ENCODE measurements around the gene UTP14A.

UTP14A gene

GRCh38 chrX:129953881-129954280 lies 47.9 kb downstream of the UTP14A start:
- no peak for DNase-seq

- DNase-seq: no peak
Observed at GRCh38 chrX:129954804-129955203, 48.8 kb downstream of the UTP14A start.

GRCh38 chrX:129955682-129956081 lies 49.7 kb downstream of the UTP14A start:
- DNase-seq: no peak

- DNase-seq: no peak
Observed at GRCh38 chrX:129956145-129956544, 50.2 kb downstream of the UTP14A start.

- no peak for DNase-seq
Observed at GRCh38 chrX:129956765-129957164, 50.8 kb downstream of the UTP14A start.

- peak; percentile 66 for DNase-seq
Observed at GRCh38 chrX:129957241-129958082, 51.5 kb downstream of the UTP14A start.

GRCh38 chrX:129958083-129958465 lies 52.1 kb downstream of the UTP14A start:
- DNase-seq: no peak

GRCh38 chrX:129958814-129959492 lies 53.0 kb downstream of the UTP14A start:
- no peak for DNase-seq

GRCh38 chrX:129959493-129959832 lies 53.5 kb downstream of the UTP14A start:
- no peak for DNase-seq

- peak; percentile 81 for DNase-seq
Observed at GRCh38 chrX:129961180-129962083, 55.5 kb downstream of the UTP14A start.

- no peak for DNase-seq
Observed at GRCh38 chrX:129963729-129964128, 57.8 kb downstream of the UTP14A start.

GRCh38 chrX:129965166-129965565 lies 59.2 kb downstream of the UTP14A start:
- no peak for DNase-seq

GRCh38 chrX:129968968-129969367 lies 63.0 kb downstream of the UTP14A start:
- no peak for DNase-seq

- DNase-seq: no peak
Observed at GRCh38 chrX:129976441-129976840, 70.5 kb downstream of the UTP14A start.
